ENCODE measurements around the gene MGAT4C.
"Not testable (repeated sequence)": the region's sequence is repeated elsewhere in the genome, so short reads cannot be mapped to it uniquely, and the experiment has no call there.

Gene MGAT4C

GRCh38 chr12:86228656-86229055 is 27.5 kb downstream of the MGAT4C start:
- no peak for DNase-seq

DNA sequence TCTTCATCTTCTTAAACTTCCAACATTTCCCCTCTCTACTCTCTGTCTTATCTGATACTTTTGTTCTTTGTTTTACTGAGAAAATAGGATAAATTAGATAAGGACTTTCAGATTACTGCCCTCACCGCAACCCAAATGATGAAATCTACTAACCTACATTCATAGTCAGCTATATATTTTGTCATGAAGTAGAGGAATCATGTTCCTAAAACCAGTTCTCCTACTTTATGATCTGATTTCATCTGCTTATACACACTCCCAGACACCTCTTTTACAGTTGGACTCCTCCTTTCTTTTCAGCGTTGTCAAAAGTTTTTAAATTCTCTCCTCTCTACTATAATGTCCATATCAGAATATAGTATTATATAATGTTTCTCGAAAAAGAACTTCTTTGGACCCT is 29.7 kb downstream of the MGAT4C start:
- DNase-seq = no peak

DNA sequence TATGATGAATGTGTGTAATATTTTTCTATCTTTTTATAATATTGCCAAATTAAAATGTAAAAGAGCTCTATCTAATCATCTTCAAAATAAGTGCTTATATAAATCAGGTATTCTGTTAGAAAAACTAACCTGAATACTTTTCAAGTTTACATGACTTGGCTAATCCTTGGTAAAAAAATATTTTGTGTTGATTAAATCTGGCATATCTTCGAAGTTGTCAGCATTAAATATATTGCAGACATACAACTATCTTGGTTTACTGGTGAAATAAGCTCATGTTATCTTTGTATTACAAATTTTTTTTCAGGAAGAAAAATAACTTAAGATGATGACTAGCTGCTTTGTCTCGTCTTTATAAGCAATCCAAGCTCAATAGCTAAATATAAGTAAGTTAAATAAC is 39.6 kb downstream of the MGAT4C start:
- DNase-seq = no peak

GRCh38 chr12:86213012-86213411 is 43.2 kb downstream of the MGAT4C start:
- DNase-seq = no peak

DNA sequence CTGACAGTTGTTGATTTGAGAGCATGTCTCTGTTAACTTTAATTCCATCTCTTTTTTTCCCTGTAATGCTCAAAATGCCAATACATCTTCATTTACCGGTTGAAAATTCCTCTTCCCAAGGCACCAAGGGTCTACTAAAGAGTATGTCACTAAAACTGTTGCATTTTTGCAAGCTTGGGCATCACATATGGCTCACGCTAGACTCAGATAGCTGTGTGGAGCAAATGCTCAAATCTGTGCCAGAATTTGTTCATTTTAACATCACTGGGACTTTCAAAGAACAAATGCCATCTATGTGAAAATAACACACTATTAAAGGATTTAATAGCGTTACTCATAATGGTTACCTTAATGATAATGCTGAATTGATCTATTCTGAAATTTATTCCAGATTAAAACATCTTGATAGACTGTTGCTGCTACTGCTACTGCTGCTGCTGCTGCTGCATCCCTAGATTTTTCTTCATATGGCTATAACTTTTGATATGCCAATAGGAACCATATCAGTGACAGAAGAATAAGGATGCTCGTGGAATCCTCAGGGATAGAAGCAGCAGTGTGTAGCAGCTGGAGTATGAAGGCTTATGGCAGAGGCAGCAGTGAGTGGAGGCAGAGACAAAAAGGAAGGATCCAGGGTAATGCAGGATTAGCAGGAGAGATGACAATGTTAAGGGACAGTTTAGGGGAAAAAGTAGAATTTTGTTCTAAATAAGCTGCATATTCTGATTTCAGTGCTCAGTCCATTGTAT is 57.3 kb downstream of the MGAT4C start:
- DNase-seq = no peak

- DNase-seq = no peak
These were observed 59.7 kb downstream of the MGAT4C start for GRCh38 chr12:86196465-86196864.

DNA sequence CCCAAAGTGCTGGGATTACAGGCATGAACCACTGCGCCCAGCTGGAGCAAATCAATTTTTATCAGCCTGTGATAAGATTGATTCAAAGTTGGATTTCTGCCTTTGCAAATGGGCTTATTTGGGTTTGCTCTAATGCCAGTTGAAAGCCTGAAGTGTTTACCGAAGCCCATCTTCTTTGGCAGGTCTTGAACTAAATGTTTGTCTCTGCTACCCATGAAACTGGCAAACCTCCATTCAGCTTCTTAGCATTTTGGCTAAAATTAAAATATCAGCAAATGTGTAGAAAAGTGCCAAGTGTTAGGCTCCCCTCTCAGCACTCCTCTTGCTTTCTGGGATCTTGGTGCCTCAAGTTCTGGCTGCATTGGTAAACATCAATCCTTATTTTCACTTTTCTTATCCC is 61.5 kb downstream of the MGAT4C start:
- DNase-seq = no peak

DNA sequence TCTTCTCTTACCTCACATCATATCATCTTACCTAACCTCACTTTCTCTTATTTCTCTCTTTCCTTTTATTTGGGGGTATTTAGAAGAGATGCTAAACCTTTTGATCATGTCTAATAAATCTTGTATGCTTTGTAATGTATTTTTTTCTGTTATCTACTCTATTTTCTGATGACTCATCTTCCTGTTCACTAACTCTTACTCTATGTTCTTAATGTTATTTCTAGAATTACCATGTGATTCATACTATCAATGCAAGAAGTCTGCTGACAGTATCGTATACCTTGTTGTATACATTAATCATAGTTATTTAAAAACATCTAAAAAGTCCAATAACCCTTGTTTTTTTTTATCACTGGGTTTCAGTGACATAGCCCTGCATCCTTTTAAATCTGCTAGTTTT is 62.3 kb downstream of the MGAT4C start:
- DNase-seq = no peak

DNA sequence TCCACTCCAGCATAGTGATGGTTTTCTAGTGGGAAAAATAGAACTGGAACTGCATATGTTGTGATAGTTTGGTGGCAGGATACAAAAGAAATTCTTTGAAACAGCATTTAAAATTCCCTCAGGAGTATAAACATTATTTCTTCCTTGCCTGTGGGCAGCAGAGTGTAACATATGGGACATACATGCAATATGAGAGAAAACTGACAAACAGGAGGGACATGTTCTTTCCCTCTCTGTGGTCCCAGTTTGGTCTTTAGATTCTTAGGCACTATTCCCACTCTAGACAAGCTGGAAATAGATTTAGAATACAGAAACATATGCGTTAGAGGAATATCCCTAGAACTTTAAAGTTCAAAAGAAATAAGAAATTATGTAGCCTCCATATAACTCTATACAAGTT is 68.0 kb downstream of the MGAT4C start:
- no peak for DNase-seq

DNA sequence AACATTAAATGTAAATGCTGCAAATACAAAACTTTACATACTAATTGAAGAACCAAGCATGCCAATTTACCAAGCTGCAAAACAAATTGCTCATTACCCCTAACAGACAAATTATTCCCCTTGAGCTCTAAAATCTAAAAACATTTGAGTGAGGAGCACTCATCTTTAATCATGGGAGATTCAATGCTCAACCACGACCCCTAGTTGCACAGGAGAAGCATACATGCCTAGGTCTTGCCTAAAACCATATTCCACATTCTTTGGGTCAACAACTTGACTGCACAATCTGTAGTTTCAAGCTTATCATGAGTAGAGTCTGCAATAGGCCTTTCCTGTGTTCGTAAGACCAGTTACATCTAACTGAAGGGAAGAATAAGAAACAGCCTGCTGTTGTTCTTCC is 69.7 kb downstream of the MGAT4C start:
- DNase-seq = no peak

DNA sequence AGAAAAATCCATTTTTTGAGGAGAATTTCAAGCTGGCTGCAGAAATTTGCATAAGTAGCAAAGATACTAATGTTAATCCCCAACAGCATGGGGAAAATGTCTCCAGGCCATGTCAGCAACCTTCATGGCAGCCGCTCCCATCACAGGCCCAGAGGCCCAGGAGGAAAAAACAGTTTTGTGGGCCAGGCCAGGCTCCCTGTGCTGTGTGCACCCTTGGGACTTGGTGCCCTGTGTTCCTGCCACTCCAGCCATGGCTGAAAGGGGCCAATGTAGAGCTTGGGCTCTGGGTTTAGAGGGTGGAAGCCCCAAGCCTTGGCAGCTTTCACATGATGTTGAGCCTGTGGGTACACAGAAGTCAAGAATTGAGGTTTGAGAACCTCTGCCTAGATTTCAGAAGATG is 76.3 kb downstream of the MGAT4C start:
- no peak for DNase-seq

GRCh38 chr12:86174188-86174587 is 82.0 kb downstream of the MGAT4C start:
- DNase-seq = no peak

- DNase-seq = no peak
These were observed 83.2 kb downstream of the MGAT4C start for GRCh38 chr12:86172913-86173443.

- DNase-seq = no peak
These were observed 86.1 kb downstream of the MGAT4C start for GRCh38 chr12:86170051-86170450.

- DNase-seq = no peak
These were observed 97.2 kb downstream of the MGAT4C start for GRCh38 chr12:86158956-86159355.

GRCh38 chr12:86154620-86155019 is 101.6 kb downstream of the MGAT4C start:
- DNase-seq = no peak

DNA sequence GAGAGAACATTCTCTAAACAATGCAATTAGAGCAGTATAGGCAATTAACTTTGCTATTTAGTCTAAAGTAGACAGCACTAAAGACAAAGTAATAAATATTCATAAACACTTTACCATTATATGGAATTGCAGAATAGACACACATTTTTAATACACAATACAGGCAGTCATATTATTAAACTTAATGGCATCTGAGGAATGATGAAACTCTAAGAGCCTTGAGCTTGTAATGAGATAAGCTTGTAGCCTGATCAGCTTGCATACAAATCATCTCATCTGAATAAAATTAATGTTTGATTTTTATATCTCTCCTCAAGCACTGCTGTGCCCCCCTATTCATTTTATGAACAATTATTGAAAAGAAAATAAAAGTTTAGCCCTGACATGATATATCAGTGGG is 107.6 kb downstream of the MGAT4C start:
- DNase-seq = no peak

- no peak for DNase-seq
These were observed 108.1 kb downstream of the MGAT4C start for GRCh38 chr12:86148071-86148470.

DNA sequence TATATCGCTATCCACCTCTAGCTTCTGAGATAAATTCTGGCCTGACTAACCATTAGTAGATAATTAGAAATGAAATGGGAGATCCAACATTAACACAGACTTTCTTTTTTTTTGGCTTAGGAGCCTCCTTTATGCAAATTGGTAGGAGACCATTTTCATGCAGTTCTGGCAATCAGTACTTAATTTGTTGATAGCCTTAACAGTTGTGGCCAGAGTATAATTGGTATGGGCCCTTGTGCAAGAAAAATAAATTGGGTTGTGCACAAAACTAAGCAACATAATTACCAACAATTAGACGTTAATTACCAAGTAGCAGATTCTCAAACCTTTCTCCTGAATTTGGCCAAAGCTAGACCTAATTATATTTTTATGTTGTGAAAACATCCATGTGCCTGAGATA is 111.0 kb downstream of the MGAT4C start:
- DNase-seq = no peak

- DNase-seq = no peak
These were observed 113.0 kb downstream of the MGAT4C start for GRCh38 chr12:86143162-86143561.

- no peak for DNase-seq
These were observed 116.5 kb downstream of the MGAT4C start for GRCh38 chr12:86139671-86140070.

DNA sequence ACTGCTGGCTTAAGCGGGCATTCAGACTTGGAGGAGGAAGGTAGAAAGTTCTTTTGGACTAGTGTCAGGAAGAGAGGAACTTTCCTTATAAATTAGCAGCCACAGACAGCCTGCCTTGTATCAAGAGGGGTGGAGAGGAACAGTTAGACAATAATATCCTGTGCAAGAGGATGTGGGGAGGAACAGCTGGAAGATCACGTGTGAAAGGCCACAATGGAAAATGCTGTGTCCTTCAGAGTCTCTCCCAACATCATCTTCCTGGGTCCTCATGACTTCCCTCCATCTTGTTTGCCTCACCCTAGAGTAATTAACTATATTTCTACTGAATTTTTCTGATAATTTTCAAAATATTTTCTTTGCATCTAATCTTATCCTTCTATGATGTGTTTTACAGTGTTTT is 117.4 kb downstream of the MGAT4C start:
- no peak for DNase-seq

GRCh38 chr12:86137936-86138335 is 118.3 kb downstream of the MGAT4C start:
- no peak for DNase-seq

GRCh38 chr12:86134561-86134960 is 121.6 kb downstream of the MGAT4C start:
- DNase-seq = no peak

DNA sequence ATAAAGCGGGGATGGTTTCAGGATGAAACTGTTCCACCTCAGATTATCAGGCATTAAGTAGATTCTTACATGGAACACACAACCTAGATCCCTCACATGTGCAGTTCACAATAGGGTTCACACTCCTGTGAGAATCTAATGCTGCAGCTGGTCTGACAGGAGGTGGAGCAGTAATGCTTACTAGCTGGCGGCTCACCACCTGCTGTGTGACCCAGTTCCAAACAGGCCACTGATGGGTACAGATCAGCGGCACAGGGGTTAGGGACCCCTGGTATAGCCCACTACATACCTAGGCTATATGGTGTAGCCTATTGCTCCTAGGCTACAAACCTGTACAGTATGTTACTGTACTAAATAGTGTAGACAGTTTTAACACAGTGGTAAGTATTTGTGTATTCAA is 129.3 kb downstream of the MGAT4C start:
- not testable (repeated sequence) for DNase-seq

All from activated naive CD4-positive, alpha-beta T cell (primary cell).